Thoracic aorta (tissue), 2 donors: ENCODE data around the gene ALG5. TPM values are rescaled to one million over a fixed set of nuclear protein-coding genes. Genes with fewer than 3 reads are reported as not detected.

Experiments
- ATAC-seq: fragments of 150-250 bp; one replicate; pipeline ENCODE4 v1.8.0; 2017; ENCODE audit warnings: low read depth; ENCODE audit not compliant: insufficient number of reproducible peaks, low FRiP score
- DNase-seq: peaks from one replicate; pipeline ENCODE4 v3.0.0-alpha.2; 2020; ENCODE audit warnings: low spot score
- H3K27ac ChIP-seq, 2 donors: fragments of 200-600 bp; sonication (generic); 1 replicate in 1 of 2; 2 replicates in 1 of 2; pipeline ENCODE4 v1.5.1; 2016; ENCODE audit warnings: mild to moderate bottlenecking in 2 of 2, moderate library complexity in 2 of 2
- H3K27me3 ChIP-seq: fragments of 200-600 bp; sonication (generic); replicated peaks from 2 replicates; pipeline ENCODE4 v1.6.0; 2016; ENCODE audit warnings: mild to moderate bottlenecking; ENCODE audit not compliant: insufficient read depth
- H3K36me3 ChIP-seq: fragments of 200-600 bp; sonication (generic); one replicate; pipeline ENCODE4 v1.5.1; 2016
- H3K4me1 ChIP-seq, 2 donors: fragments of 200-600 bp; sonication (generic); 1 replicate in 1 of 2; 2 replicates in 1 of 2; pipeline versions ENCODE4 v1.5.1 to v1.6.0; 2016; ENCODE audit warnings: low read depth in 2 of 2, mild to moderate bottlenecking in 1 of 2; ENCODE audit not compliant: control insufficient read depth in 1 of 2
- H3K4me3 ChIP-seq: fragments of 200-600 bp; sonication (generic); 2 replicates; pipeline ENCODE4 v1.5.1; 2016; ENCODE audit warnings: mild to moderate bottlenecking
- H3K9me3 ChIP-seq: fragments of 200-600 bp; sonication (generic); 2 replicates; pipeline ENCODE4 v1.5.1; 2016
- CTCF ChIP-seq: fragments of 200-600 bp; sonication (generic); IDR thresholded peaks from one replicate; pipeline ENCODE4 v1.5.1; 2019; ENCODE audit warnings: antibody characterized with exemption
- total RNA-seq, 2 donors: library from RNA; depleted of rRNA; stranded (reverse); fragments of >200 nt; gene quantifications; one replicate each; pipeline versions ENCODE4 v1.1.0 to v1.2.3, GENCODE V29; 2016

Gene ALG5
- total RNA-seq, 2 donors from 2014 or later, result 13.5 to 19.9 TPM

DNA sequence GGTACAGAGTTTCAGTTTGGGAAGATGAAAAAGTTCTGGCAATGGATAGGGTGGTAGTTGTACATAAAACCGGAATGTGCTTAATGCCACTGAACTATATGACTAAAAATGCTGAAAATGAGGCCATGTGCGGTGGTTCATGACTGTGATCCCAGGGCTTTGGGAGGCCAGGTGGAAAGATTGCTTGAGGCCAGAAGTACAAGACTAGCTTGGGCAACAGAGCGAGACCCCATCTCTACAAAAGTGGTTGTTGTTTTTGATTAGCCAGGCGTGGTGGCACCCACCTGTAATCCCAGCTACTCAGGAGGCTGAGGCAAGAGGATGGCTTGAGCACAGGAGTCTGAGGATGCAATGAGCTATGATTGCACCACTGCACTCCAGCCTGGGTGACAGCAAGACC is 91.9 kb downstream of the ALG5 start:
- H3K36me3 ChIP-seq, result no peaks in the 10 kb centered on the region
- no peak for ATAC-seq
- no peak overlapping the region for H3K4me3 ChIP-seq
- no peak for TF ChIP-seq CTCF
- no peak for DNase-seq
- H3K9me3 ChIP-seq, result no peaks in the 10 kb centered on the region
- no peaks in the 10 kb centered on the region for H3K27me3 ChIP-seq
- H3K4me1 ChIP-seq, result peaks cover 0 to 5% of the 10 kb centered on the region in 2 donors
- no peak overlapping the region for H3K27ac ChIP-seq

DNA sequence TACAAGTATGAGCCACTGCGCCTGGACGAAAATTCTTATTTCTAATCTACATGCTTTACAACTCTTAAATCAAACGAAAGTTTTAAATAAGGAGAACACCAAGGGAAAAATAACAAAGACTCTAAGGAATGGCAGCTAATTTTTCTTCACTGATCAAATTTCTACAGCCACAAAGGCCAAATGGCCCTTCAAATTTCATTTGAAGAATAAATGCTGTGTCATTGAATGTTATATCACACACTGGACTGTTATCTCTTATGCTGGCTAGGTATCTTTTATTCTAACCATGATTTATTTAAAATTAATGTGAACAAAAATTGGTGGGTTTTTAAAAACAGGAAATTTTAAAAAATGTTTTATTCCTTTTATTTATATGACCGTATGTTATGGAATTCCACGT is 93.2 kb downstream of the ALG5 start:
- H3K27ac ChIP-seq, result no peak overlapping the region
- no peak for TF ChIP-seq CTCF
- ATAC-seq, result no peak

DNA sequence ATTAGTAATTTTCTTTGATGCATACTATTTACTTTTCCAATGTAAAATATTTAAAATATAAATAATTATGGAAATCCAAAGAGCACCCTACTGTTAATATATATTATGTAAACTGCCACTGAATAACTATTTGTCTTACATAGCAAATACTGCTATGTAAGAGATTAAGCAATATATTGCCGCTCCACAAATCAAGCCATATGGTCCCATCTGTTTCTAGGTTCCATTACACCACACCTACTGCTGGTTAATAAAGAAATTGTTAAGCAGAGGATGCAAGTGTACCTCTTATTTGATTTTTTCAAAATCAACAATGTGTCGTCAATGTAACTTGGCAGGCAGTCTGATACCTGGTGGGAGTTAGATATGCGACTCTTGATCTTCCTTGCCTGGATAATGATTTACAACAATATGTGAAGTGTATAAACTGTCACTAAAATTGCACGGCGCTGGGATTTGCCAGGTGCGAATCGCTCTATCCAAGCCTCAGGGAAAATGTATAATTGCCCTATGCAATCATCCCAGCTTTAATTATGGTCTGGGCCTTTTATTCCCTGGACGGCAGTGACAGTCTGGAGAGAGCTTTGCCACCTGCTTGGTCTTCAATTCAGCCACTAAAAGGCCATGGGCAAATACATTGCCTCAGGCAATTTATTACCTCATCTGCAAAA is 95.1 kb downstream of the ALG5 start:
- H3K36me3 ChIP-seq, result no peaks in the 10 kb centered on the region
- H3K9me3 ChIP-seq, result peaks cover 6% of the 10 kb centered on the region
- H3K4me3 ChIP-seq, result no peak overlapping the region
- DNase-seq (no peak), ATAC-seq (no peak)
- TF ChIP-seq CTCF, result no peak
- H3K27me3 ChIP-seq, result no peaks in the 10 kb centered on the region
- H3K27ac ChIP-seq, result no peak overlapping the region
- H3K4me1 ChIP-seq, result peaks cover 0 to 5% of the 10 kb centered on the region in 2 donors

More for the DNA sequence above, 93.2 kb downstream of the ALG5 start:
- H3K4me1 ChIP-seq, result peaks cover 0 to 5% of the 10 kb centered on the region in 2 donors
- no peaks in the 10 kb centered on the region for H3K27me3 ChIP-seq
- no peaks in the 10 kb centered on the region for H3K36me3 ChIP-seq
- no peak overlapping the region for H3K4me3 ChIP-seq
- DNase-seq, result no peak
- no peaks in the 10 kb centered on the region for H3K9me3 ChIP-seq

Other genes starting within 250 kb of the ALG5 start
- gene RFXAP, start 180.1 kb downstream of the ALG5 start, total RNA-seq, result 1 to 10 TPM; 2.2 to 6.3 TPM
- 10 to 100 TPM; 34.9 to 36.6 TPM for gene SMAD9, start 79.1 kb downstream of the ALG5 start, total RNA-seq
- gene EXOSC8, start 1.4 kb upstream of the ALG5 start, total RNA-seq, result 10 to 100 TPM; 21.9 to 25.0 TPM
- gene SUPT20H, start 60.3 kb upstream of the ALG5 start, total RNA-seq, result 10 to 100 TPM; 44.5 to 60.1 TPM
- not detected for gene CSNK1A1L, start 106.3 kb upstream of the ALG5 start, total RNA-seq